ENCODE measurements around the gene CUL3. TPM values are rescaled to one million over a fixed set of nuclear protein-coding genes. Genes with fewer than 3 reads are reported as not detected.

CUL3 gene
- total and polyA plus RNA-seq, 2 of the 8 experiments (the other 6 are each of a cell fraction or from before 2014, with no cell fraction given): 28.5 to 113 TPM

DNA sequence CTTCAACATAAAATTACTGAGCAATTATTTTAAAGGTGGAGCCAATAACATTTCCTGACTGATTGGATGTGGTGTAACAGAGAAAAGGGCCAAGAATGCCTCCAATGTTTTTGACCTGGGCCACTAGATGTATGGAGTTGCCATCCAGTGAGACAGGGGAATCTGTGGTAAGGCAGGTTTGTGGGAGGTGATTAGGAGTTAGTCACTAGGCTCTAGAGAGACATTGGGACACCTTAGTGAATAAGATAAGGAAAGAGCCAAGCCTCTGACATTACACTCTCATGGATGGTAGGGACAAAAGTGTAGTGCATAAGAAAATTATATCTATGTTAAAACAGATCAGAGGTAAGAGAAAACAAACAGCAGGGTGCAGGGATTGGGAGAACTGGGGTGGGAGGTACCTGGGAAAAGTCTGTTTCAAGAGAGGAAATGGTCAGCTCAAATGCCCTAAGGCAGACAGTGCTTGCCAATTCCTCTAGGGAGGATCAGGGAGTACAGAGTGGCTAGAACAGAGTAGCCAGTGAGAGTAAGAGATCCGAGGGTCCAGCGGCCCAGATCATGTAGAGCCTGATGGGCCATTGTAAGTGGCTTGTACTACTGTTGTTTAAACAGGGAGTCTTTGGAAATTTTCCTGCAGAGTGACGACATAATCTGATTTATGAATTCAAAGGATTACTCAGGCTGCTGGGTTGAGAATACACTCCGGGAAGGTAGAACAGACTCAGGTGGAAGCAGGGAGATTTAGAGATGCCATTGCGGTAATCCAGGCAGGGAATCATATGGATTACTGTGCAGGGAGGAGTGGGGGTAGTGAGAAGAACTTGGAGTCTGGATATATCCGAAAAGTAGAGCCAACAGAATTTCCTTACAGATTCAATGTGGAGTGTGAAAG lies 45.7 kb upstream of the CUL3 start (continued):
- TF ChIP-seq PHF8 (conservative IDR thresholded peaks at IDR 0.05; ENCODE audit: low read depth, low read length) (no peak), BCL11A (IDR thresholded peaks at IDR 0.05; ENCODE audit: low read depth in 2 of 2, low read length in 2 of 2) (no peak), SIRT6 (IDR thresholded peaks at IDR 0.05; ENCODE audit: low read length) (no peak)

Measured in H1 (cell line).